Ammon's horn (tissue), 1 donor: ENCODE measurements around the gene ZFP36L1.

Source experiments
- DNase-seq: peaks from one replicate; pipeline ENCODE4 v3.0.0-alpha.2; 2016; ENCODE audit warnings: low spot score

Gene ZFP36L1

DNA sequence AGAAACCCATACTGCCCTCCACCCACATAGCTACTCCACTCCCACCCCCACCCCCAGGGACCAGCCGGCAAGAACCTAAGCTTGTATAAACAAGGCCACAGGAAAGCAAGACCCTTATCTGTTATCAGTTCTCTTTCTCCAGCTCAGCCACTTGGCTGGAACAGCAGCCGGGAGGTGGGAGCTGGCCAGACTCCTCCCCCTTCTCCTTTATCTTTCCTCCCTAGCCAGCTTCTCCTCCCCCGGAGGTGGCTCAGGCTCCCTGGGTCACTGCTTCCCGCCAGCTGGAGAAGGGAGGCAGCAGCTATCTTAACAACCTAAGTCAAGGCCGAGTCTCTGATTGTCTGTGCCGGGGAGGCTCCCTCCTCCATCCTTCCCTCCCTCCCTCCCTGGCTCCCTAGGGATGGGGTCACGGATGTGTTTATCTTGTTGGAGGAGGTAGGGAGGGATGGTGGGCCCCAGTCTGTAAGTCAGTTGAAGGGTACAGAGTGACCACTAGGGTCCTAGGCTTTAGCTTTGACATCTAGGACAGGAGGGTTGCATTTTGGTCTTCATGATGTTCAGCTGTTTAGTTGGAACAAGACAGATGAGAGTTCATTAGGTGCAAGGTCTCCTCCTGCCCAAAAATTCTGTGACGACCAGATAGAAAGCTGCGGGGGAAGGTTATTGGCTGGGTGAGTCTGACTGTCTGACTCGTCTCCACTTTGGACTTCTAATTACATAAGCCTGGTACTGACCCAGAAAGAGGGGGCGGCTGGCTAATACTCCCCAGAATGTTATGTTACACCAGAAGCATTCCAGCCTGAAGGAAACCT lies 29.7 kb downstream of the ZFP36L1 start:
- no peak for DNase-seq

DNA sequence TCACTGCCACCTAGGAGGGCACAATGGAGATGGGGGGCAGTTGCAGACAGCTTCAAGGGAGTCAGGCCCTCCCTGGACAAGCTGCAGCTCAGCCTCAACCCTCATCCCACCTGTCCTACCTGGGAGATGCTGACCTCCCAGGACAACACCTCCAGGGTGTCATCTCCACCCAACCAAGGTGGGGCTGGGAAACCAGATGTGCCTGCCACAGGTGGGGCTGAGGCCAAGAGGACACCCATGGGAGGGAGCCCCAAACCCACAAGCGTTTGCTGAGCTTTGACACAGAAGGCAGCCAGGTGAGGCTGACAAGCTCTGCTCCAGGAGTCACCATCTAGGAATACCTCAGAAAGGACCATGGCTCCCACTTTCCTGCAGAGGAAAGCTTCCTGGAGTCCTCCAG lies 31.5 kb downstream of the ZFP36L1 start:
- DNase-seq = no peak

DNA sequence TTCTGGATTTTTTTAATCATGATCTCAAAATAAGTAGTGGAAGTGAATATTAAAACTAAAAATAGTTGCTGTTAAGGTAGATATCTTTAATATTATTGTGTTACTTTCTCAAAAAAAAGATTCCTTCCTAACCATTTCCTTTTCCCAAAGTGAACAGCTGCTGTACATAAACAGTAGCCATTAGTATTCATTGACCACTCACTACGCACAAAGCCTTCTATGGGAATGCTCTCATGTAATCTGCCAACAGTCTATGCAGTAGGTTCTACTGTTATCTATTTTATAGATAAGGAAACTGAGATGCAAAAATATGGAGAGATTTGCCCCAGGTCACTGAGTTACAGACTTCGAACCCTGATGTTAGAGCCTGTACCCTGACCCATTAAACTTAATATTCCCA lies 32.1 kb downstream of the ZFP36L1 start:
- DNase-seq = no peak

DNA sequence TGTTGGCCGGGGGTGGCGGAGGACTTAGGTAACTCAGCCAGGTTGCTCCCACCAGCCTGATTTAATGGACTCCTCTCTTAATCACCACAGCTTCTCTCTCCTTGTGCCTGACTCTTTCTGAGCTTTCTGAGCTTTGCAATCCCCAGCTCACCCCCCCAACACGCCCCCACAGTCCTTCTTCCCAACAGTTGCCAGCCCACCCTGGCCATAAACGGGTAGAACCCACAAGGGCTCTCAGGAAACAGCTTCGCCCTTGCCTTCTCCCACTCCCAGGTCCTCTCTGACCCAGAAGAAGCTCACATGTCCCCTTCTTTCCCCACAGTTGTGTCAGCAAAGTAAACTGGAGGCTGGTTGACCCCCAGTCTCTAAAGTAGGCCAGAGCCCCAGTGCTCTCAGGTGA lies 32.9 kb downstream of the ZFP36L1 start:
- DNase-seq = no peak

DNA sequence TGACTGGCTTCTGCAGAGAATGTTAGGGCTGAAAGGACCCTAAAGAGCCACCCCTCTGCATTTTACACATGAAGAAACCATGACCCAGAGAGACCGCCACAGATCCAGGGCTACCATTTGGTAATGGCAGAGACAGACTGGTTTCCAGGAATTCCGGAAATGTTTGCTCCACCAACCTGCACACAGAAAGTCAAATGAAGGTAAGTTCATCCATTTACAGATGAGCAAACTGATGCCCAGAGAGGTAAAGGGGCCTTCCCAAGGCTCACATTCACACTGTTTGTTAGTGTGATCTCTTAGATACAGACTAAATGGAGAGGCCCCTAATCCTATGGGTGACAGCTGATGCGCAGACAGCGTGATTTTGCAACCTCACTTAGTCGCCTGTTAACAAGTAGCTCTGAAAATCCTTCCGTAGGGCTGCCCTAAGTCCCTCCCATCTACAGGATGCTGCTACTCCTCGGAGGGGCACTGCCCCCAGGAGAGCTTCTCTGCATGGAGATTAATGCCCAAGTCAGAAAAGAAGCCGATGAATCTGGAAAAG lies 33.8 kb downstream of the ZFP36L1 start:
- no peak for DNase-seq

DNA sequence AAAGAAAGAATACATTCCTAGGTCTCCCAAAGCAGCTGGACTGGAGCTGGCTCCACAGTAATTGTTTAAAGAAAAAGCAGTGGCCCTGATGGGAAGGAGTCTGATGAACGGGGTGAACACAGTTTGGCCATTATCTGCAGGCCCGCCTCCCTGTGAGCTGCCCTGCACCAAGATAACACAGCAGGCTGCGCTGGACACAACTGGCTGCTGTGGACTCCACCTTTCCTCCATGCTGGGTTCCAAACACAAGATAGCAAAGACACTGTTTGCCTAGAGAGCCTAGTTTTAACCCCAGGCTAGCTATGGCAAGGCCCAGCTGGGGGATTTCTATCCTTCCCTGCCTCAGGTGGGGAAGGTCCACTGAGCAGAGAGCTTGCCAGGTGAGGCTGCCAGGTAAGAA lies 34.6 kb downstream of the ZFP36L1 start:
- no peak for DNase-seq

DNA sequence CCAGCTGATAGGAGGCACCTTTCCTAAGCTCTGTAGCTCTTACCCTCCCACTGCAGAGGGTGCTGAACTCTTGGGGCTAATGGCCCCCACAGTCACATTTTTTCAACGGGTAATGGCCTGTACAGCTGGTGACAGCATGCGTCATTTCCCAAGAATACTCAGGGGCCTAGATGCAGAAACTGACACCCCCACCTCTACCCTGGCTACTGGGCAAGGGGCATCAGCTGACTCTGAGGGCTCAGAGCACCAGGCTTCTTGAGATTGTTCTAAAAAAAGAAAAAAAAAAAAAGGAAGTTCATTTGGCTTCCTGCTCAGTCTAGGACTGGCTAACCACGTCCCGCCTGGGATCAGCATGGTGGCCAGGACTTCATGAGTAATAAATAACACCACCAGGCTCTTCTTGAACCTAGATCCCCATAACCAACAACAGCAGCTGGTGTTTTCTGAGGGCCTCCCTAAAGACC lies 35.2 kb downstream of the ZFP36L1 start:
- DNase-seq = peak; percentile 67

DNA sequence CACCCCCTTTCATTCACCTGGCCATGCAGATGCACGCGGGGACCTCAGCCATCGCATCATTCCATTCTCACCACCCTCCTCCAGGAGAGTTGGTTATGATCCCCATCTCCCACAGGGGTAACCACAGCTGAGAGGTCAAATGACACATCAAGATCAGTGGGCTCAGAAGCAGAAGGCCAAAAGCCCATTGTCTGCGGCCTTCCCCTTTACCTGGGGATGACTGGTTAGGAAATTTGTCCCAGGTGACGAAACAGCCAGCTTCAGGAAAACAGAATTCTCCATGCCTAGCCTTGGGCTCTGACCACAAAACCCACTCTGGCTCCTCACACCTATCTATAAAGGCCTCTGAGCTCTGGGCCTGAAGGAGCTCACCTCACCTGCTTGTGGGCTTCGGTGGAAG lies 36.1 kb downstream of the ZFP36L1 start:
- DNase-seq = no peak

DNA sequence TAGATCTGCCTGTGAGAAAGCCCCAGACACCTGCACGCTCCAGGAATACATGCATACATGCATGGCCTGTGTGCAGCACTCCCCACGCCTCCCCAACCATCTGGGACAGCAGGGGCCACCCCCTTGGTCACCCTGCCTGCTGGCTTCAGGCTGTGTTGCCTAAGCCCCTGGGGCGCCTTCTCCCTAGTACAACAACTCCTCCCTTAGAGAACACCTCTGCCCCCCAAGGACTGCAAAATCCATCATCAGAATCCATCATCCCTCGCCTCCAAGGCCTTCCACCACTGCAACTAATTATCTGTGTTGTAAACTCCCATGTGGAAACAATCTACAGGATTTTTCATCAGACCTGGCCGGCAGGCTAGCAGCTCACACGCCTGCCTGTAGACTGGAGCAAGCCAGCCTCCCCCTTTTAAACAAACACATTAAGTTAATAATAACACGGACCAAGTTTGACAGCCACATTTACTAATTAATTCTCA lies 36.8 kb downstream of the ZFP36L1 start:
- DNase-seq = no peak

DNA sequence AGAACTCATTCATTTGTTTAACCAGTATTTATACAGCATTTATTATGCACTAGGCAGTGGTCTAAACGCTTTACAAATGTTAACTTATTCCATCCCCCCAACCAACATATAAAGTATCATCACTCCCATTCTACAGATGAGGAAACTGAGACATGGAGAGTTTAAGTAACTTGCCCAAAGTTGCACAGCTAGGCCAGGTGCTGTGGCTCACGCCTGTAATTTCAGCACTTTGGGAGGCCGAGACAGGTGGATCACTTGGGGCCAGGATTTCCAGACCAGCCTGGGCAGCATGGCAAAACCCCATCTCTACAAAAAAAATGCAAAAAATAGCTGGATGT lies 37.9 kb downstream of the ZFP36L1 start:
- DNase-seq = no peak

DNA sequence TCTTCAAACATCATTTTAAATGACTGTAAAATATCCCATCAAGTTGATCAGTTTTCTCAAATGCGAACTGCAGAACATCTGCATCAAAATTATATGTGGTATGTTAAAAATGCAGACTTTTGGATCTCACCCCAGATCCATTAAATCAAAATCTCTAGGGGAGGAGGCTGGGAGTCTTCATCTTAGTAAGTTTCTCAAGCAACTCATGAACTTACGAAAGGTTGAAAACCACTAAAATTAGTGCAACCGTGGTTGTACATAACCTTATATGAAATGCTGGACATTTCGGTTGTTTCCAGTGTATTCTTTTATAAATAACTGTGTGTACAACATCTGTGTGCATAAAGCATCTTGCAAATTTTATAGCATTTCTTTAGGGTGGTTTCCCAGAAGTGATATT lies 39.2 kb downstream of the ZFP36L1 start:
- no peak for DNase-seq

DNA sequence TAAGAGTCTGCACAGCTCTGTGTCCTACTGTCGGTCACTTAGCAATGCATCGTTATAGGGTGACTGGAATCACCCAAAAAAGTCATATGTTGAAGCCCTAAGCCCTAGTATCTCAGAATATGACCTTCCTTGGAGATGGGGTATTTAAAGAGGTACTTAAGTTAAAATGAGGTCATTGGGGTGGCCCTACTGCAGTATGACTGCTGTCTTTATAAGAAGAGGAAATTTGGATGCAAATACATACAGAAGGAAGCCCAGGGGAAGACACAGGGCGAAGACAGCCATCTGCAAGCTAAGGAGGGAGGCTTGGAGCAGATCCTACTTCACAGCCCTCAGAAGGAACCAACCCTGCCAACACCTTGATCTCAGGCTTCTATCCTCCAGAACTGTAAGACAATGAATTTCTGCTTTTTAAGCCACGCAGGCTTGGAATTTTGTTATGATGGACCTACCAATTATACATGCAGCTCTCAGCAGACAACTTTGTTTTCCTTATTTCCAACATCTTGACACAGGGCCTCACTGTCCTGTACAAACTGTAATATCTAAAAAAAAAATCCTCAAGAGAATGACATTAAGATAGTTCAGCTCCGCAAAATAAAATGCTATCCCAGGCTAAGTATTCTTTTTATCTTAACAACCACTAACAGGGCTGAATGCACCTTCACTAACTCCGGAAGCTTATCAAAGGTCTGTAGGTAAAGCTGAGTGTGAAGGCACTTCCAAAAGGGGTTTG lies 40.4 kb downstream of the ZFP36L1 start:
- DNase-seq = no peak

DNA sequence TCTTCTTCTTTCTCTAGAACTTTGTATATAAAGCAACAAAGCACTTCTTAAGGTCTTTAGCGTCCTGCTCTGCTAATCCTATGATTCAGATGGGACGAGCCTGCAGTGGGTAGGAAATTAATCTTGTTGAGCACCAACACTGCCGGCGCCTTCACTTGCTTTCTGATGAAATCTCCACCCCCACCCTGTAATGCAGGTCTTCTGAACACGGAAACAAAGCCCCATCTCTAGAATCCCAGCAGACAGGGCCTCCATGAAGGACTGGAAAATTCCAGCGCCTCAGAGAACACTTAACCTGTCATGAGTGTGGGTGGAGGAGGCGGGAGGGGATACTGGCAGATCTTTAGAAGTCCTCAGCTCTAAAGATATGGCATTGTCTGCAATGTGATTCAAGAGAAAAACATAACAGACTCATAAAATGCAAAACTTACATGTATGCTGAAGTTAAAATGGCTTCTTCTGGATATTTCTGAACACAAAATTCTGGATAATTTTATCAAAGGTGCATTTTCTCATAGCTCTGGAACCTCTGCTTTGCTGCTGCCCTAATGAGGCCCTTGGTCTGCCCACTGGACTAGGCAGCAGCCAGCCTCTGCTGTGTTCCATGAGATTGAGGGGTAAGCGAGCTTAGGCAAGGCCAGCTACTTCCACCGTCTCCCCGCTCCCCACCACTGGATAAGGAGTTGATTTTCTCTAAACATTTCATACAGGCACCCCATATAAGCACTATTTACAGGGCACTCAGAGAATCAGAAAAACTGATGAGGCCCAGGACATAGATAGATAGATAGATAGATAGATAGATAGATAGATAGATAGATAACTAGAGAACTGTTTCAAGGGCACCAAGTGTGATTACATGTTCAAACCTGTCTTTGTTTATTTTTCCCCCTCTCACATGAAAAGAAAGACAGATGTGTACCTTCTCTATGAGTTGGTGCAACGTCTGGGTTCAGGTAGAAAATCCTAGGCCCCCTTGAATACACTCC lies 43.1 kb downstream of the ZFP36L1 start:
- no peak for DNase-seq

DNA sequence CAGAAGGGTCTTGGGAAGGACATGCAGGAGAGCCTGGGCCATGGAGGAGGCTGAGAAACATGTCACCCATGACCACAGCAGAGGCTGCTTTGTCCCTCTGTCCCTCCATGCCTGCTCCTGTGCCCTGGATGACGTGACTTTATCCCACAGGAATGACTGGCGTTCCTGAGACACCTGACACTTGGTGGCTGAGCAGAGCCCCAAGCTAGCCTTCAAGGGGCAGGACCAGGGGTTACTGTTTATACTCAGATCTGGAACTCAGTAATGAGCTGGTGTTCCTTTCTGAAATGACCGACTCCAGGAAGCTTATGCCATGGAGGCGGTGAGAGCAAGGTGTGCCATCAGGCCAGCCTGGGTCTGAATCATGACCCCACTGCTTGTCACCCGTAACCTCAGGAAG lies 44.2 kb downstream of the ZFP36L1 start:
- DNase-seq = no peak

DNA sequence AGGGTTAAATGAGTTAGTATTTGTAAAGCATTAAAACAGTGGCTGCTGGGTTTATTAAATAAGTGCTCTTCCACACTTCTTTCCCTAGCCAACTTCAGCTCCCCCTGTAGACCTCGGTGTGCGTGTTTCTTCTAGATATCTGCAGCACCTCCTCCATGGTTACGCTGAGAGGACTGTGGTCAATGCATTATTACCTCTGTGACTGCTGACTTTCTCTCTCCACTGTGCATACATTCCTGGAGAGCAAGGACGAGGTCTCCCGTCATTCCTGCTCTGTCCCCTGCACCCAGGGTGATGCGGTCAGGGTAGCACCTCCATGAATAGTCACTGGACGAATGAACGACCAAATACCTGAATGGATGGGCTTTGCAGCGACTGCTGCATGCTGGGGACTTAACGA lies 44.6 kb downstream of the ZFP36L1 start:
- DNase-seq = no peak

DNA sequence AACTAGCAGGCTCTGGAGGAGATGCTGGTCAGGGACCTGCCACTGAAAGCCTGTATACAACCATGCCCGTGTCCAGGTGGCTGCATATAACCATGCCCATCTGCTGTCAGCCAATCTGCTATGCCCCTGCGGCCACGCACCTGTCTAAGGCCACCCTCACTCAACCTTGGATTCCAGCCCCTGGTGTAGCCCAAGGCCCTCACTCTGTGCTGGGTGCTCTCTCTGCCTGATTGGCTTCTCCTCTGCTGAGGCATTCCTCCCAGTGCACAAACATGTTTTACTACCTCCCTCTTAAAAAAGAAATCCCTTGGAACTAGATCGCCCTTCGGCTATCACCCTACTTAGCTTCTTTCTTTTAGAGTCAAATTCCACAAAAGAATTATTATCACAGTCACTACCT lies 45.5 kb downstream of the ZFP36L1 start:
- DNase-seq = no peak

DNA sequence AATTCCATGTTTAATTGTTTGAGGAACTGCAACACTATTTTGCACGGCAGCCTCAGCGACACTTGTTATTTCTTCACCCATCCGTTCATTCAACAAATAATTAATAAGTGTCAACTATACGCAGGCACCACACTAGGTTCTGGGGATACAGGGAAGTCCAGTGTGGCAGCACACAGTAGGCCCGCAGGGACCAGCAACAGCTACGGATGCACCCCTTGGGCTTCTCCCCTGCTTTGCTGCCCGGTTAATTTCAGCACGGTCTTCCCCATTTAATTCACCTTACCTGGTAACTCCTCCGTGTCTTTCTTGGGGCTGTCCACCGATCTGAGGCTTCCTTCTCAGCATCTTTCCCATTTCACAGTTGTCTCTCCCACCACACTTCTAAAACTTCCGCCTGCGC lies 48.3 kb downstream of the ZFP36L1 start:
- DNase-seq = no peak

DNA sequence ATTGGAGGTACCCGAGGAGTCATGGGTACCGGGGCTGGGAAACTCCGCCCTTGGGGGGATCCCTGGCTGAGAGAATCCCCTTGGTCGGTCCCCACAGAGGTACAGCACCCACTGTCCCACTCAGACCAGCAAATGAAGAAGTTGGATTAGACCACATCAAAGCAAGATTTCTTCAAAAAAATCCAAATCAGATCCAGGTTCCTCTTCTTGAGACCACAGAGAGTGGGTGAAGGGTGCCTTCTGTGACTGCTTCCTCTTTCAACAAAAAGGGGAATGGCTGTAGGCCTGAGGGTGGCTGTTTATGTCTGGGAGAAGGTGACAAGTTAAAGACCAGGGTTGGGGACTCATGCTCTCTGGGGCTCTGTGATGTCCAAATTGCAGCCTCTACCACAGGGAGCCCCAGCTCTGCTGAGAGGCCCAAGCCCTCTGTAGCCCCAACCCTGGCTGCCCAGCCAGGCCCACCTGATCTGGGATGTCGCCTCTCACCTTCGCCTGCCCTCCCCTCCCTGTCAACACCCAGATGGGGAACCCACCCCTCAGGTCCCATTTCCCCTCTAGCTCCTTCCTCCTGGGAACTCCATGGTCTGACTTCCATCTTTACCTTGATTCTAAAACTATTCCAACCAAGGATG lies 50.9 kb downstream of the ZFP36L1 start:
- peak; percentile 67 for DNase-seq

DNA sequence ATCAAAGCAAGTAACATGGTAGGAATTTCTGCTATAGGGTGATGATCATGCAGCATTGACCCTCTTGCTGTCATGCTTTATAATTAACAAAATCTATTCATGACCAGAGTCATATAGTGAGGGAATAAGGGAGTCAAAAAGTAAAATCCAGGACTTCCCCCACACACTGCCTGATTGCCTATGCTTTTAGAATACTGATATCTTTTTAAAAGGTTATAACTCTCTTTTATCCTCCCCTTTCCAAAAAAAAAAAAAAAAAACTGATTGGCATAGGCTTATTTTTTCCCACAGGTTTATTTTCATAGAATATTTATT lies 51.4 kb downstream of the ZFP36L1 start:
- DNase-seq = no peak

DNA sequence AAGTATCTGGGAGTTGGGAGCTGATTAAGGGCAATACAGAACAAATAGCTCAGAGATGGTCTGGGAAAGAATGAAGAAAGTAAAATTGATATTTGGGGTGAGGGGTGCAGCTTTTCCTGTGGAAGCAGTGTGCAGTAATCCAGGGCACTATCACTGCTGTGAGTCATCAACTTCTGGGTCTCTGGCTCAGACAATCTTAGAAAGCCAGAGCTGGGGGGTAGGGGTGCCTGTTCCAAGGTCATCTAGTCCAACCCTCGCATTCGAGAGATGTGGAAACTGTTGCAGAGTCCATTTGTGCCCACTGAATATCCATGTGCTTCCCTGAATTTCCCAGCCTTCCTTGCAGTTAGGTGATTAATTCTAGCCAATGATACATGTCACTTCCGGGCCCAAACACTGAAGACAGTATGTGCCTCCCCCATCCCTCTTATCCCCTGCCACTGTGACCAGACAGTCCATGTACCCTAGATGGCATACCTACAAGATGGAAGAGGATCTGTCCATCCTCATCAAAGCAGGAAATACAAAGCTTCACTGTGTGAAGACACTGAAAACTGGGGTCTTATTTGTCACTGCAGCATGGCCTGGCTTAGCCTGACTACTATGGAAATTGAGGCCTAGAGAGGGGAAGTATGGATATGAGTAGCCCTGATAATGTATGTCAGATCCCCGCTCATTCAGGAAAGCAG lies 51.9 kb downstream of the ZFP36L1 start:
- DNase-seq = no peak

DNA sequence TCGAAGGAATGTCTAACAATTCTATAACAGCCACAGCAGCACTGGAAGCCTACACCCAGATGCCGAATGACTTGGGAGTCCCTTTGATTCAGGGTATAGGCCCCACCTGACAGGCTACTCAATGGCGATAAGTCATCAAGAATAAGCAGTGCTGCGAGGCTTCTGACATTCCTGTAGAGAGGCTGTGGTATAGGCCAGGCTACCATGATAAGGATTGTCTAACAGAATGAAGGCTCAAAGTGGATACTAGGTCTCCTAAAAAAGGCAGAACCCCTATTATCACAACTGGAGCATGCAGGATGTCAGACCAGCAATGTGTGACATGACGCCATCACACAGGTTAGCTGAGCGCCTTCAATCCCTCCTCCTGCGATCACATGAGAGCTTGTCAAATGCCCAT lies 53.2 kb downstream of the ZFP36L1 start:
- no peak for DNase-seq
